ENCODE results near the gene CCDC138.

CCDC138 gene

DNA sequence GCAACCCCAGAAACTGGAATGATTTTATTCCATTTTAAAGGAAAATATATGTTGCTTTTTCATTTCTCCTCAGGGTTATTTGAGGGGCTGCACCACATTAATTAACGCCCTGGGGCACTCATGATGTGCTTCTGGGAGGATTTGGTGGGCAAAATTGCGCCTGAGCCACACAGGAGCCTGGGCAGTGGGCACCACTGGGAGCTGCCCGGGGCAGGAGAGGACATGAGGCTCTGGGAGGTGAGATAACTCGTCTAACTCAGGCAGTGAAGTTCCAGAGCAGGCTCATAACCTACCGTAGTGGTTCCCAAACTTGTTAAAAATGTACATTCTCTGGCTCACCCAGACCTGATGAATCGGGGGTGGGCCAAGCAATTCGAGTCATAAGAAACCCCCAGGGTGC lies 134.1 kb downstream of the CCDC138 start:
- peak; percentile 31 for DNase-seq

DNA sequence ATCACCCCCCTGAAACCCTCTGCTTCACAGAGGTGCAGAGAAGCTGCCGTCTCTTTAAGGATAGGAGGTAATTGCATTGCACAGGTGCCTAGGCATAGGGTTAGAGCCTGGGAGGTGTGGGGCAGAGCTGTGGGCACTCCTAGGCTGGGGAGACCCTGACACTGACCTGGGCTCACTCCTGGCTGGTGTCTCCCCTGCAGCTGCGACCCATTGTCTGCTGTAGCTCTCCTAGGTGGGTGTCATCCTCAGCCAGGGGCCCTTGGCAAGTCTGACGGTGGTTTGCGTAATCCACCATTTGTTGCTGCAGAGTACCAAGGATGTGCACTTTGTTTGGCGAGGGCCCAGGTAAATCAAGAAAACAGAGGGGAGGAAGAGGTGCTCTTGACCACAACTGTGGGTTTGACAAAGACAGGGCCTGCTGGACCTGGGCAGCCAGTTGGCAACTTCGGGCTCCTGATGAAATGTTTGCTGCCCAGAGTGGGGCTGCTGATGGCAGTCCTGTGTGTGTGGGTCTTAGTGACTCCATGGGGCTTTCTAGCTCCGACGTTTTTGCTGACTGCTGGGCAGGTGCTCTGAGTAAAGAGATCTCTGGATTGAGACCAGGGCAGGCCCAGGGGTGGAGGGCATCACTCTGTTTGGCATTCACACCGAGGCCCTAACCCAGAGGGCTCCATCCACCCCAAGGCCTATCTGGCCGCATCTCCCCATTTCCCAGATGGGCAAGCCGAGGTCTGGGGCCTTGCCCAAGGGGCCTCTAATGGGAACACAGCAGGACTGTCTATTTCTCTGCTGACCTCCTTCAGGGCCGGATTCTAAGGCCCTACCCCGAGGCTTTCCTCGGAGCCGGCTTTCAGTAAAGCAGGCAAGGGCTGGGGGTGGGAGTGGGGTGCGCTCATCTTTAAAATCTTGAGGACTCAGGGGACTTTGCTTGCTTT lies 134.8 kb downstream of the CCDC138 start:
- peak; percentile 44 for DNase-seq

DNA sequence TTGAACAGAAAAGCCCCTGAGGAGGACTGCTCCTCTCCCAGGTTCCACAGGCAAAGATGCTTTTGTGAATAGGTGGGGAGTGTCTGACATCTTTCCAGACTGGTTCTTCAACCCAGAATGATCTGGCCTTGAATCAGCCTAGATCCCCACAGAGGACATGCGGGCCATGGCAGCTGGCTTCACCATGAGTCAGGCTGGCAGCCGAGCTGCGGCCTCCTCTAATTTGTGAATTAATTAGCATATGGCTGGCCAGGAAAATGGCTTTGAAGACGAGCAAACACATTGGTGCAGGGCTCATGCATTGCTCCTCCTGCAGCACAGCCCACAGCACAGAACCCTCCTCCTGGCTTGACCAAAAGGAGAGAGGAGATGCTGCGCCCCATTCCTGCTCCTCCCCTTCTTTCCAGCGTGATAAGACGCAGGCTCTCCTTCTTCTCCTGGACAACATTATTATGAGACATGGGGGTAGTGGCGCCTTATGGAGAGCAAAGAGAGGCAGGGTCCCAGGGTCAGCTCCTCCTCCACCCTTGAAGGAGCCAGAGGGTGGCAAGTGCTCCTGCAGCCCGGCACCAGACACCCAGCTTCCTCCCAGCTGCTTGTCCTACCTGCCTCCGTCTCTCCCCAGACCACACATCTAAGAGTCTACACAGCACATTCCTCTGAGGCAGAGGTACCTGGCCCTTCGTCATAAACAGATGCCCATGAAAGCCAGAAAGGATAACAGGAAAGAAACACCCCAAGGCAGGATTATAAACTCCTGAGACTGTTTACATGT lies 135.8 kb downstream of the CCDC138 start:
- DNase-seq = peak; percentile 63

DNA sequence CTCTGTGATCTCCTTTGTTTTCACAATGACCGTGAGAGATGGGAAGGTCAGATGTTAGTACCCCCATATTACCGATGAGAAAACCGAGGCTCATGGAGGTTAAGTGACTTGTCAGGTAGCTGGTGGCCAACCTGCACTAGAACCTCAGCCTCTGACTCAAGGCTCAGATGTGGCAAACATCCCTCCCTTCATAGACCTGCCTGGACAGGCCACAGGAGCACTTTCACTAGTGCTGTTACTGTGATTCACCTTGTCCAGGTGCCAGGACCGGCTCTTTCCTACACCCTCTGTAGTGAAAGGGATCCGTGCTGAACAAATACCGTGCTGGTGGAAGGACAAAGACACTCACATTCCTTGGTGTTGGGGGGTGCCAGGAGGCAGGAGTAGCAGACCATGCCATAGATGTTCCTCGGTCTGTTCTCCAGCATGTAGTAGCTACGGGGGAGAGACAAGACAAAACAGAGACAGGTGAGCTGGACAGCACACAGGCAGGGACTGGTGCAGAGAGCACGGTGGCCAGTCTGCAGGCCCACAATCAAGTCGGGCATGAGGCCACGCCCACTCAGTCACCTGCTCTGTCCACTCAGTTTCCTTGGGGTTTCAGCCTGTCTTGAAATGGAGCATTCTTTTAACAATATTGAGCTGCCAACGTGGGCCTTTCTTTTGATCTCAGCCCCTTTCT lies 136.6 kb downstream of the CCDC138 start:
- peak; percentile 48 for DNase-seq

DNA sequence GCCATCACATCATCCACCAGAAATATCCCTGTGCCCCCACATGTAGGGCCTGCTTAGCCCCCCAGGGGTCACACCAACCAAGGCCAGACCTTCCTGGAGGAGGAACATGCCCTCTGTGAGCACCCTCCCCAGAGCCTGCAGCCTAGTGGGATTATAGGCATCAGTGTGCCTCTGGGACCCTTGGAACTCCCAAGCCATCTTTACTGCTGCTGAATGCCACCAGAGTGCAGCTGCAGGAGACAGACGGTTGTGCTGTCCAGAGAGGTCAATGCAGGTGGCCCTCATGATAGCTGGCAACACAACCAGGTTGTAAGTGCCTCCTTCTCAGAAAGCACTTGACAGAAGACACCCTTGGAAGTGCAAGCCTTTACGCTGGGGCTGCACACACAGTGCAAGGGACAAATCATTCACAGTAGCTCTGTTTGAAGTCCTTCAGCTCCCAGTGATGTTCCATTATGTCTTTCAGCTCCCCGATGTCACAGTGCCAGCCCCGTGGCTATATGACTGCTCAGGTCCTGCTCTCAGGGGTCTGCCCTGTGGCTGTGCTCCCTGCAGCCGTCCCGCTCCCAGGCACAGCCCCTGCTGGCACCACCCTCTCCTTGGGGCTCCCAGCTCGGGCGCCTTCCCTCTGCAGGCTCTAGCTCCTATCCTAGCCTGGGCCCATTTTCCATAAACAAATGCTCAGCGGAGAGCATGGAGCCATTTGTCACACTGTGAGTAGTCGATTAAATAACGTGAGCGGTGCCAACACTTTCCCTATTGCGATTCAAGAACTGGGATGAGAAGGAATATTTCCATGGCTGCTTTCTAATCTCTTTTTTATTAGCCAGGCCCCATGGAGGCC lies 137.4 kb downstream of the CCDC138 start:
- DNase-seq = peak; percentile 46

DNA sequence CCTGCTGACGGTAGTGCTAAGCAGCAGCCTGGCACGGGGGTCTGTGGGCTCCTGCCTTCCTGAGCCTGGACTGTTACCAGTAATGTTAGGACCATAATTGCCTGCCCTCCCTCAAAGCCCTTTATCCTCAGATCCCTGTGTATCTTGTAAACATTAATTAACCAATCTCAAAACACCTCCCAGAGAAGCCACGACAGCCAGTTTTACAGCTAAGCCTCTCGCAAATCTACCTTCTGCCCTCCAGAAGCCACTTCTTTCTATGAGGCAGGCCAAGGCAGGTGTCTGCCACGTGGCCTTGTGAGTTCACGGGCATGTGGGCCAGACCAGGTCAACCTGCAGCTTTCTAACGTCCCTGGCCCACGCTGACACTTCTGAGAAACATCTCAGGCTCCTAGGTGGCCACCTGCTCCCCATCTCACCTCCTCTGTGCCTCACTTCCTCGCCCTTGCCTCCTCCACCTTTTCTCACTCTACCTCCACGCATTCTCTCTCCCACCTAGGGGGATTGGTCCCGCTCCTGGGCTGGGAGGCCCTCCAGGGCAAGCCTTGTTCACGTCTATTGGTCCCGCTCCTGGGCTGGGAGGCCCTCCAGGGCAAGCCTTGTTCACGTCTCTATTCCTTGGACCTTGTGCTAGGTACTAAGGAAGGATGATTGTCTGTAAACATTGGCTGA lies 138.1 kb downstream of the CCDC138 start:
- peak; percentile 40 for DNase-seq

DNA sequence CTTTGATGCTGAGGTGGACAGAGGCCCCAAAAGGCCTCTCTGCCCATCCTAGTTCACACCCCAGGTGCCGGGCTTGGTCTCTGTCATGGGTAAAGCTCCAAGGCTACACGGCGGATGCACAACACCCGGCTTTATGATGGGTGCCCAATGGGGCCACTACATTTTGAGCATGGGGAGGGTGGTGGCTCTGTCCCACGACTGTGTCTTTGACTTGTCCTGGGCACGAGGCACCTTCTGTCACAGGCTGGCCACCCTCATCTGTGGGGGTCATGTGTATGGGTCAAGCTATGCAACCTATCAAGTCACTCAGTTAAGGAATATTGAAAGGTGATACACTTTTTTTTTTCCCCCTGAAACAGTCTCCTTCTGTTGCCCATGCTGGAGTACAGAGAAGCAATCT lies 138.7 kb downstream of the CCDC138 start:
- DNase-seq = no peak

DNA sequence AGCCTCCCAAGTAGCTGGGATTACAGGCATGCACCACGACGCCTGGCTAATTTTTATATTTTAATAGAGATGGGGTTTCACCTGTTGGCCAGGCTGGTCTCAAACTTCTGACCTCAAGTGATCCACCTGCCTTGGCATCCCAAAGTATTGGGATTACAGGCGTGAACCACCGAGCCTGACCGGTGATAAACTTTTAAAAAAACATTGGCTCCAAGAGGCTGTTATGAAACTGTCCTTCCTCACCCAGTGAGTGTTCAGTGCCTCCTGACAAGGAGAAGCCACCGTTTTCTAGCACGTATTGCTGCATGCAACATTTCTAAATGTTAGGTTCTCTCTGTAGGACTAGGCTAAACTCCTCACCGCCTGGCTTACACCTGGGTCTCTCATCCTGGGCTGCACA lies 139.2 kb downstream of the CCDC138 start:
- no peak for DNase-seq
